ENCODE measurements around the gene TTPAL.

GRCh38 chr20:44465001-44465560 lies 10.6 kb upstream of the TTPAL start:
- TF ChIP-seq CTCF (IDR thresholded peaks at IDR 0.05), result no peak
- no peak for TF ChIP-seq POLR2A (IDR thresholded peaks at IDR 0.05)
